RWPE2 (cell line): Measurements from ENCODE around the gene CD52.

Experiments used
- ATAC-seq: fragments of 200-7000 bp; cut with Tn5 transposase; 3 replicates; pipeline ENCODE4 v1.9.1; 2021; ENCODE audit warnings: low read depth
- DNase-seq: peaks from one replicate; pipeline ENCODE4 v3.0.0-alpha.2; 2020; ENCODE audit warnings: low spot score
- H3K27ac ChIP-seq: fragments of 450-650 bp; 2 replicates; pipeline ENCODE4 v1.5.1; 2017; ENCODE audit warnings: mild to moderate bottlenecking; ENCODE audit not compliant: poor library complexity, severe bottlenecking
- H3K27me3 ChIP-seq: fragments of 250-450 bp; sonication (Bioruptor Pico); 2 replicates; pipeline ENCODE4 v1.5.1; 2021; ENCODE audit warnings: mild to moderate bottlenecking, moderate library complexity; ENCODE audit not compliant: insufficient read depth, poor library complexity, severe bottlenecking
- H3K36me3 ChIP-seq: fragments of 250-450 bp; sonication (Bioruptor Pico); 2 replicates; pipeline ENCODE4 v1.5.1; 2020; ENCODE audit warnings: low read depth, mild to moderate bottlenecking, moderate library complexity
- H3K4me1 ChIP-seq: fragments of 250-450 bp; sonication (Bioruptor Pico); 2 replicates; pipeline ENCODE4 v1.5.1; 2021; ENCODE audit warnings: mild to moderate bottlenecking, moderate library complexity; ENCODE audit not compliant: insufficient read depth, poor library complexity, severe bottlenecking
- H3K4me3 ChIP-seq: fragments of 250-450 bp; sonication (Bioruptor Pico); 2 replicates; pipeline ENCODE4 v1.5.1; 2021; ENCODE audit warnings: mild to moderate bottlenecking, moderate library complexity; ENCODE audit not compliant: severe bottlenecking
- H3K9me3 ChIP-seq: fragments of 250-450 bp; sonication (Bioruptor Pico); 2 replicates; pipeline ENCODE4 v1.5.1; 2021; ENCODE audit warnings: mild to moderate bottlenecking, moderate library complexity; ENCODE audit not compliant: severe bottlenecking
- TF ChIP-seq, protein P1 (sequence below): fragments of 450-650 bp; IDR thresholded peaks from one replicate; pipeline ENCODE4 v1.5.1; 2017; ENCODE audit warnings: mild to moderate bottlenecking, moderate library complexity; ENCODE audit not compliant: poor library complexity, severe bottlenecking

The CD52 gene

DNA sequence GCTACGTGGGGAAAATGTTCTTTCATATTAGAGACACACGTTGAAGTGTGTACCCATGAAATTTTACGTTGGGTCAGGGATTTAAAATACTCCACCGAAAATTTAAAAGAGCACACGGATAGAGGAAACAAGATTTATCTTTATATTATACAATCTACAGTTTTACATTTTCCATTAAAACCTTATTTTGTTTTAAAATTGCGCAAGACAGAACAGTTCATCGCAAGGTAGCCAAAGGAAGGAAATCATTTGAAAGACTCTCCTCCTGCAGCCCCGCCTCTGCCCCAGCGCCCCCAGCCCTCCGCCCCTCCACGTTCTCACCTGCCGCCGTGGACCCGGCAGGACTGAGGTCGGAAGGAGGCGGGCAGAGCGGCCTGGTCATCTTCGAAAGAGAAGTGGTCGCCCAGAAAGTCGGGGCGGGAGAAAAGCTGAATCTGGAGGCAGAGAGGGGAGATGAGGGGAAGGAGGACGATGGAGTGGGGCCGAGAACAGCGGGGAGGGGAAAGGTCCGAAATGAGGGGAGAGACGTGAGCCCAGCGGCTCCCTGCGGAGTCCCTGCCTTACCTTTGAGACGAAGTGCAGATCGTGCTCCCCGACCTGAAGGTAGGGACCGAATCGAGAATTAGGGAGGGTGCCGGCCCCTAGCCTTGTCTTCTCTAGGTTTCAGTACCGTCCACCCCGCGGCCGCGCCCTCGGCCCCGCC lies 18.2 kb downstream of the CD52 start:
- Histone ChIP-seq H3K27me3 (no peaks in the 10 kb centered on the region), H3K9me3 (no peaks in the 10 kb centered on the region), H3K4me3 (peak overlapping the region; percentile 51), H3K27ac (peak overlapping the region; percentile 52), H3K36me3 (peaks cover 14% of the 10 kb centered on the region), H3K4me1 (peaks cover 19% of the 10 kb centered on the region)
- ATAC-seq (peak; percentile 31), DNase-seq (no peak)
- TF ChIP-seq, protein P1, sequence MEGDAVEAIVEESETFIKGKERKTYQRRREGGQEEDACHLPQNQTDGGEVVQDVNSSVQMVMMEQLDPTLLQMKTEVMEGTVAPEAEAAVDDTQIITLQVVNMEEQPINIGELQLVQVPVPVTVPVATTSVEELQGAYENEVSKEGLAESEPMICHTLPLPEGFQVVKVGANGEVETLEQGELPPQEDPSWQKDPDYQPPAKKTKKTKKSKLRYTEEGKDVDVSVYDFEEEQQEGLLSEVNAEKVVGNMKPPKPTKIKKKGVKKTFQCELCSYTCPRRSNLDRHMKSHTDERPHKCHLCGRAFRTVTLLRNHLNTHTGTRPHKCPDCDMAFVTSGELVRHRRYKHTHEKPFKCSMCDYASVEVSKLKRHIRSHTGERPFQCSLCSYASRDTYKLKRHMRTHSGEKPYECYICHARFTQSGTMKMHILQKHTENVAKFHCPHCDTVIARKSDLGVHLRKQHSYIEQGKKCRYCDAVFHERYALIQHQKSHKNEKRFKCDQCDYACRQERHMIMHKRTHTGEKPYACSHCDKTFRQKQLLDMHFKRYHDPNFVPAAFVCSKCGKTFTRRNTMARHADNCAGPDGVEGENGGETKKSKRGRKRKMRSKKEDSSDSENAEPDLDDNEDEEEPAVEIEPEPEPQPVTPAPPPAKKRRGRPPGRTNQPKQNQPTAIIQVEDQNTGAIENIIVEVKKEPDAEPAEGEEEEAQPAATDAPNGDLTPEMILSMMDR, result no peak

DNA sequence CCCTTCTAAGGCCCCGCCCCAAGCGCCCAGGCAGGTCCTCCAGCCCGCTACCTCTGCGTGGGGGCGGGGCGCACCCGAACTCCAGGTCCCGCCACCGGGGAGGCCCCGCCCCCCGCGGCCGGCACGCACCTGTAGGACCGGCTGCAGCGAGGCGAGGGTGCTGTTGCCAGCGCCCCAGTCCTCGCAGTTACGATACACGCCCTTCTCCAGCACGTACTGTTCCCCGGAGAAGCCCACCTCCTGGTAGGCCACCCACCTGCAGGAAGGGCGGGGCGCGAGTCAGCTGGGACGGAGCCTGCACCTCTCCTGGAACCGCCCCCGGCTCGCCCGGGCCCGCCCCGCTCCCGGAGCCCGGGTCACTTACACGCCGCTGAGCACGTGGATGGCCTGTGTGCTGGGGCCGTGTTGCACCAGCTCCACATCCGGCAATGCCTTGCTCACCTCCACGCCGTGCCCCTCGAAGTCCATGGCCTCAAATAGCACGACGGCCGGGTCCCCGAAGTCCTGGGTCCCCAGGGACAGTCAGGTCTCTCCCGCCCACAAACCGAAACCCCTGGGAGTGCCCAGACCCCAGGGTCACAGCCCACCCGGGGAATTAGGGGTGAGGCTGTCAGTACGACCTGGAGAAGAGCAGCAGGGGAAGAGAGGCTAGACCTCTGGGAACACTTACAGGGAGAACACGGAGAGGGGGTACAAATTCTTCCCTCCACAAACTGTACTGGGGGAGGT lies 18.9 kb downstream of the CD52 start:
- DNase-seq (peak; percentile 97), ATAC-seq (peak; percentile 75)
- H3K9me3 ChIP-seq, result no peaks in the 10 kb centered on the region
- peaks cover 9% of the 10 kb centered on the region for H3K36me3 ChIP-seq
- H3K27me3 ChIP-seq, result no peaks in the 10 kb centered on the region
- H3K4me3 ChIP-seq, result peak overlapping the region; percentile 51
- peak overlapping the region; percentile 52 for H3K27ac ChIP-seq
- H3K4me1 ChIP-seq, result peaks cover 19% of the 10 kb centered on the region
- TF ChIP-seq, protein P1, result no peak

DNA sequence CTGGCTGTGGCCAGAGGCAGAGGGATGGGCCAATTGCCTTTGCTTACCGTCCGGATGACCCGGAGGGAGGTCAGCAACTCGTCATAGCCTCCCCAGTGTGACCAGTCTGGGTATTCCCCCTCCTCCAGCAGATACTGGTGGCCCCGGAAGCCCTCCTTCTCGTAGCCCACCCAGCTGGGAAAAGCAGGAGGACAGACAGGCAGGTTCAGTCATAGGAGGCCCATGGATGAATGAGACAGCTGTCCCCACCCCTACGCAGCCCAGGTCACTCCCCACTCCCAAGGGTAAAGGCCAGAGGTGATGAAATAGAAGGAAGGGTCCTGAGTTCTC lies 19.4 kb downstream of the CD52 start:
- peak overlapping the region; percentile 52 for H3K27ac ChIP-seq
- ATAC-seq, result no peak
- H3K4me3 ChIP-seq, result no peak overlapping the region
- no peaks in the 10 kb centered on the region for H3K9me3 ChIP-seq
- H3K36me3 ChIP-seq, result peaks cover 9% of the 10 kb centered on the region
- TF ChIP-seq, protein P1, result no peak
- no peak for DNase-seq
- no peaks in the 10 kb centered on the region for H3K27me3 ChIP-seq
- peaks cover 19% of the 10 kb centered on the region for H3K4me1 ChIP-seq

DNA sequence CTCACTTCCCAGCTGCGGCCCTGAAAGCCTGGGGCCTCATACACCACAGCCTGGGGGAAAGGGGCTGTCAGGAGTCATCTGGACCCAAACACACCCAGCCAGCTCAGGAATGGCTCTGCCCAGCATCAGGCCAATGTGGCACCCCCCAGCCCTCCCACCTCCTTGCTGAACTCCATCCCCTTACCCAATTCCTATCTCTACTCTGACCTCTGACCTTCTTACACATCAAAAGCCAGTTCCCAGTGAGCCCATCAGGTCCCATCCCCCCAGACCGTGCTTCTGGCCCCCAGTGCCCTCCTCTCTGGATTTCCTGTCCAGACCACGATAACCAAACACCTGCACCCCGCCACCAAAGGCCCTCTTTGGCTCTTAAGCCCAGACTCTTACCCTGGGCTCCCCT lies 19.9 kb downstream of the CD52 start:
- no peaks in the 10 kb centered on the region for H3K9me3 ChIP-seq
- no peak overlapping the region for H3K27ac ChIP-seq
- TF ChIP-seq, protein P1, result no peak
- ATAC-seq (no peak), DNase-seq (no peak)
- peaks cover 19% of the 10 kb centered on the region for H3K4me1 ChIP-seq
- H3K36me3 ChIP-seq, result peaks cover 5% of the 10 kb centered on the region
- H3K4me3 ChIP-seq, result no peak overlapping the region
- no peaks in the 10 kb centered on the region for H3K27me3 ChIP-seq

DNA sequence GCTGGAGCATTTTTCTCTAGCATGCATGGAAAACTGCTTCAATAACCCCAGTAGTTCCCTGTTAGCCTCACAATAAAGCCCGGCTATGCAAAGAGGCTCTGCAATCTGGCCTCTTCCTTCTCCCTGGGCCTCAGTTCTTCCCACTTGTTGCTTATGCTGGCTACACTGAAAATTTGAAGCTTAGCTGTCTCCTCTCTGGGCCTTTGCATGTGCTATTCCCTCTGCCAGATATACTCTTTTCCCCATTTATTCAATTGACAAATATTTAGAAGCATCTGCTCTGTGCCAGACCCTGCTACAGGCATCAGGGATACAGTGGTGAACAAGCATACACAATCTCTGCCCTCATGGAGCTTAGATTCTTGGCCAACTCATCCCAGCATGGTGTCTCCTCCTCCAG lies 20.9 kb downstream of the CD52 start:
- TF ChIP-seq, protein P1, result no peak
- H3K9me3 ChIP-seq, result no peaks in the 10 kb centered on the region
- H3K27me3 ChIP-seq, result no peaks in the 10 kb centered on the region
- H3K36me3 ChIP-seq, result peaks cover 4% of the 10 kb centered on the region; the same call in 1 of the 2 replicates
- H3K27ac ChIP-seq, result peak overlapping the region; percentile 58
- H3K4me1 ChIP-seq, result peaks cover 19% of the 10 kb centered on the region
- no peak for ATAC-seq
- H3K4me3 ChIP-seq, result no peak overlapping the region
- no peak for DNase-seq
